HG03280 (cell line): ENCODE data around the gene F9.
"Not testable (repeated sequence)": the region's sequence is repeated elsewhere in the genome, so short reads cannot be mapped to it uniquely, and the experiment has no call there.

Experiments used
- ATAC-seq: cut with Tn5 transposase; IDR thresholded peaks from one replicate; pipeline ENCODE4 v1.9.1; 2021; ENCODE audit warnings: mild to moderate bottlenecking, moderate library complexity; ENCODE audit not compliant: unreplicated experiment

The F9 gene

DNA sequence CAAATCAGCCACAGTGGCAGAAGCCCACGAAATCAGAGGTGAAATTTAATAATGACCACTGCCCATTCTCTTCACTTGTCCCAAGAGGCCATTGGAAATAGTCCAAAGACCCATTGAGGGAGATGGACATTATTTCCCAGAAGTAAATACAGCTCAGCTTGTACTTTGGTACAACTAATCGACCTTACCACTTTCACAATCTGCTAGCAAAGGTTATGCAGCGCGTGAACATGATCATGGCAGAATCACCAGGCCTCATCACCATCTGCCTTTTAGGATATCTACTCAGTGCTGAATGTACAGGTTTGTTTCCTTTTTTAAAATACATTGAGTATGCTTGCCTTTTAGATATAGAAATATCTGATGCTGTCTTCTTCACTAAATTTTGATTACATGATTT is at the start of gene F9:
F9 (plus strand) TSS at position 190 of the 400 bp plus-strand sequence; CDS start at position 216, 26 bp downstream.
- no peak for ATAC-seq

GRCh38 chrX:139483699-139484098 is 46.8 kb upstream of the F9 start:
- ATAC-seq: no peak

DNA sequence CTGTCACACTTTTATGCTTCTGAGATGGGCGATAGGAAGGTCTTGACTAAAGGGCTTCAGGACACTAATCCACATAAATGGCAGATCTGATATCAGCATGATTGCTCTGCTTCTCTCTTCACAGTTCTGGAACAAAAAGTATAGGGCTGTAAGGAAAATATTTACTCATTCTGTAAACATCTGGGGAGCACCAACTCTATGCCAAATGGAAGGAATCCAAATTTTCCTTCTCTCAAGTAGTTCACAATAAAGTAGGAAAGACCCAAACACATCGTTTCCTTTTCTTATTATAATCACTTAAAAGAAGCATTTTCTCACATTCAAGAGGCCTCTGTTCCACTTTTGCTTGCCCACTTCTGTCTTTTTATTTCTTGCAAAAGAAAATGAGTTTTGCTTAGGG is 45.9 kb upstream of the F9 start:
- ATAC-seq: no peak

GRCh38 chrX:139495324-139495723 is 35.2 kb upstream of the F9 start:
- ATAC-seq: no peak

DNA sequence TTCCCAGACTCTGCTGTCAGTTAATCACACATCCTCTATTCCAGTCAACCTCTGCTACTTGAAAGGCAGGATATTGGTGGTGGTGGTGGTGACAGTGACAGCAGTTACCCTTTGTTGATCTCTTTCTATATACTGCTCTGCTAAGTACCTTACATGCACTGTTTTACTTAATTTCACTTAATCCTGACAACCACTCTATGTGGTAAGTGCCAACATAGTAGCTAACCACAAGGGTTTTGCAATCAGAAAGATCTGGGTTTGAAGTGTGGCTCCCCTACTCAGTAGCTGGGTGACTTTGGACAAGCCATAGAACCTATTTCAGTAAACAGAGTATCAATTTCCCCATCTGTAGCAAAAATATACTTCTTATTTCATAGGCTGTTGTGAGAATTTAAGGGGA is 24.2 kb upstream of the F9 start:
- ATAC-seq: no peak

- ATAC-seq: no peak
These were observed 22.4 kb upstream of the F9 start for GRCh38 chrX:139508099-139508498.

- ATAC-seq: no peak
These were observed 12.1 kb upstream of the F9 start for GRCh38 chrX:139518475-139518874.

DNA sequence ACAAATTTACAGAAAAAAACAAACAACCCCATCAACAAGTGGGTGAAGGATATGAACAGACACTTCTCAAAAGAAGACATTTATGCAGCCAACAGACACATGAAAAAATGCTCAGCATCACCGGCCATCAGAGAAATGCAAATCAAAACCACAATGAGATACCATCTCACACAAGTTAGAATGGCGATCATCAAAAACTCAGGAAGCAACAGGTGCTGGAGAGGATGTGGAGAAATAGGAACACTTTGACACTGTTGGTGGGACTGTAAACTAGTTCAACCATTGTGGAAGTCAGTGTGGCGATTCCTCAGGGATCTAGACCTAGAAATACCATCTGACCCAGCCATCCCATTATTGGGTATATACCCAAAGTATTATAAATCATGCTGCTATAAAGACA is 1.7 kb upstream of the F9 start:
- not testable (repeated sequence) for ATAC-seq

GRCh38 chrX:139532834-139533233 is 2.3 kb downstream of the F9 start:
- no peak for ATAC-seq

DNA sequence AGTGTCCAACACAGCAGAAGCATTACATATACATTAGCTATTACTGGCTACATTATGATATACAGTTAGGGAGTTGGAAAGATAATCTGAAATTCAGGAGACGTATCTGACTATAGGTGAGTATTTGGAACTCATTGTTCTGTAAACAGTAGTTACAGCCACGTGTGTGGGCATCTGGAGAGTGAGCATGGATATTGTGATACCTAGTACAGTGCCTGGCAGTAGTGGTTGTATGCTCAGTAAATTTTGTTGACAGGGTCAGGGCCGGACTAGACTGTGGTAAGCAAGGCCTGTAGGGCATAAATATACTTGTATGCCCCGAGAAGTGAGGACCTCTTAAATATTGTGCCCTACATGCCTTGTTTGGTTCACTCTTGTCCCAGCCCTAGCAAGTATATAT is 2.9 kb downstream of the F9 start:
- ATAC-seq: no peak

- ATAC-seq: no peak
These were observed 8.6 kb downstream of the F9 start for GRCh38 chrX:139538907-139539790.

DNA sequence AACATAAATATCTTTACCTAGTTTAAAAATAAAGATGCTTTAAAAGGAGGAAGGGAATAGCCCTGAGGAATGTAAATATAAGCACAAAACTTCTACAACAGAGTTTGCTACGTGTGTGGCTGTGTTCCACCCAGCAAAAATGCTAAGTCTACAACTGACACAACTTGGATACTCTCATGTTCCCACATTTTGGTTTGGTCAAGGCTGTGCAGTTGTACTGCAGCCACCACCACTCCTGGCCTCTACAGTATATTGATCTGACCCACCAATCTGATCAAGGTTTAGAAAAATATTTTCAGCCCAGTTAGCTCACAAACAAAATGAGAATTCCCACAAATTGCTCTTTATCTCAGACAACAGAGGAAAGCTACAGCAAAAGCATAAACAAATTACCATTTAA is 12.1 kb downstream of the F9 start:
- no peak for ATAC-seq

GRCh38 chrX:139543920-139544319 is 13.4 kb downstream of the F9 start:
- ATAC-seq: no peak

DNA sequence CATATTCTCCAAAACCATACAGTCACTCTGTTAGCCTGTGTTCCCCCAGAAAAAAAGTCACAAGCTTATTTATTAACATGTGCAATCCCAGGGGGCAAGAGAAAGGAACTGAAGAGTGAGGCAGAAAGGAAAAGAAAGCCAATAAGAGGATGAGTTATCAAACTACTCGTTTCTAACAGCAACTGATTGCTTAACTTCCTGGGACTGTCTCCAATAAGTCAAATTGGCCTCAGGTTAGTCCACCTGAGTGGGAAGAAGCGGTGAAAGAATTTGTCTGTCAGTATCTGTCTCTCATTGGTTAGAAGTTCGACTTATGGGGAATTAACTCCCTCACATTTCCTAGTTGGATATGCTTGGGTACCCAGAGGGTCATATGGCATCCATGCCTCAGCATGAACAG is 14.1 kb downstream of the F9 start:
- no peak for ATAC-seq

GRCh38 chrX:139554376-139554775 is 23.8 kb downstream of the F9 start:
- peak; percentile 24 for ATAC-seq

DNA sequence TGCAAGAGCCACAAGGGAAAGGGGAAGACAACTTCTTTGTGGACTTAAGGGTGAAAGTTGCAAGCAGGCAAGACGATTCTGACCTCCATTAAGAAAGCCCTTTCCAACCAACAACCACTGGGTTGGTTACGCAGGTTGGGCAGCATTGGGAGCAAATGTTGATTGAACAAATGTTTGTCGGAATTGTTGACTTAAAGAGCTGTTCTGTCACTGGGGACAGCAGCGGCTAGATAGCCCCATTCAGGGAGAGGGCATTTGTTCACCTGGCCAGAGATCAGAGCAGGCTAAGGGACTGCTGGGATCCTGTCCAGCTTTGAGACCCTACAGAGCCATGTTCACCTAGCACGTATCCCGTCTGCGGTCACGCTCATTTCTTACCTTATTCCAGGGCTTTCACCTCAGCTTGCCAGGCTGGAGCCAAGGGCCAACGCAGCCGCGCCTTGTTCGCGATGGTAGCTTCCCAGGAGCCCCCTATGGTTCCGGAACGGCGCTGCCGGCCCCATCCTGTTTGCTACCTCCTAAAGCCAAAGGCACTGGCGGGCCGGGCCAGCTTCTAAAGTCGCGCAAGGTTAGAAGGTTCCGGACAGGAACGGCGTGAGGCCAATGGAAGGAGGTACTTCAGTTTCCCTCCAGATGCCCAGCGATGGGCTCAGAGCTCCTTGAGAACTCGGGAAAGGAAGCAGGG is 24.6 kb downstream of the F9 start:
- ATAC-seq: no peak

- peak; percentile 58 for ATAC-seq
These were observed 29.0 kb downstream of the F9 start for GRCh38 chrX:139559383-139560042.

GRCh38 chrX:139560221-139560620 is 29.7 kb downstream of the F9 start:
- no peak for ATAC-seq

- no peak for ATAC-seq
These were observed 32.7 kb downstream of the F9 start for GRCh38 chrX:139563251-139563650.

- ATAC-seq: no peak
These were observed 36.4 kb downstream of the F9 start for GRCh38 chrX:139566981-139567380.

DNA sequence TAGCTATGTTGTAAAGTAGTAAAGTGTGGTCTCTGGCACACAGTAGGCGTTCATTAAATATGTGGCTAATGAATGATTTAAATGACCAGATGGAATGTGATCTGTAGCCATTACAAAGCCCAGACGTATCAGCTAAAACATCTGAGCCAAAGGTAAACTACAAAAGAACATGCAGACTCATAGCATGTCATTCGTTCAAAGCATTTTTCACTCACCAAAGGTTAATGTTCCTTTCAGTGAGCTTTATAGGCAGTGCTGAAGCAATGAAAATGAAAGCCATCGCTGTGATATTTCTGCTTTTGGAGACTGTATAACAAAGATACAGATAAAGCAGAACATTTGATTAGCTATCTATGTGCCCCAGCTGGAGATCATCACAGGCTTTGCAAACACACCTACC is 50.5 kb downstream of the F9 start:
- no peak for ATAC-seq

- no peak for ATAC-seq
These were observed 55.1 kb downstream of the F9 start for GRCh38 chrX:139585613-139586012.
